Smooth muscle cell of the brain vasculature (primary cell): ENCODE data around the gene ALK.
"Not testable (repeated sequence)": the region's sequence is repeated elsewhere in the genome, so short reads cannot be mapped to it uniquely, and the experiment has no call there.

ENCODE experiments used
- DNase-seq: peaks from one replicate; pipeline ENCODE4 v3.0.0-alpha.2; 2012; ENCODE audit warnings: low read depth, low spot score

ALK gene

GRCh38 chr2:29278966-29279365 is 642.4 kb downstream of the ALK start:
- DNase-seq = no peak

GRCh38 chr2:29276151-29276550 is 645.2 kb downstream of the ALK start:
- no peak for DNase-seq

GRCh38 chr2:29275186-29275585 is 646.2 kb downstream of the ALK start:
- no peak for DNase-seq

GRCh38 chr2:29273685-29274611 is 647.4 kb downstream of the ALK start:
- no peak for DNase-seq

GRCh38 chr2:29273004-29273684 is 648.2 kb downstream of the ALK start:
- no peak for DNase-seq

- no peak for DNase-seq
Observed at GRCh38 chr2:29272311-29272710, 649.1 kb downstream of the ALK start.

- DNase-seq = no peak
Observed at GRCh38 chr2:29270701-29271121, 650.7 kb downstream of the ALK start.

GRCh38 chr2:29269765-29270109 is 651.6 kb downstream of the ALK start:
- DNase-seq = no peak

- no peak for DNase-seq
Observed at GRCh38 chr2:29269095-29269764, 652.2 kb downstream of the ALK start.

GRCh38 chr2:29267720-29268119 is 653.7 kb downstream of the ALK start:
- DNase-seq = no peak

GRCh38 chr2:29263886-29264285 is 657.5 kb downstream of the ALK start:
- no peak for DNase-seq

- DNase-seq = no peak
Observed at GRCh38 chr2:29262681-29263260, 658.6 kb downstream of the ALK start.

- DNase-seq = no peak
Observed at GRCh38 chr2:29261003-29261402, 660.4 kb downstream of the ALK start.

GRCh38 chr2:29260142-29260772 is 661.1 kb downstream of the ALK start:
- DNase-seq = peak; percentile 44

- no peak for DNase-seq
Observed at GRCh38 chr2:29259221-29259620, 662.2 kb downstream of the ALK start.

GRCh38 chr2:29255004-29255403 is 666.4 kb downstream of the ALK start:
- DNase-seq = no peak

GRCh38 chr2:29253495-29254275 is 667.7 kb downstream of the ALK start:
- DNase-seq = not testable (repeated sequence)

- no peak for DNase-seq
Observed at GRCh38 chr2:29253026-29253425, 668.4 kb downstream of the ALK start.

- no peak for DNase-seq
Observed at GRCh38 chr2:29251406-29251805, 670.0 kb downstream of the ALK start.

GRCh38 chr2:29250977-29251376 is 670.4 kb downstream of the ALK start:
- DNase-seq = no peak
